PC-3 (cell line): ENCODE measurements around the gene G3BP2.

Experiments
- EZH2 ChIP-seq: fragments of 300-600 bp; sonication (generic); IDR thresholded peaks from one replicate; pipeline ENCODE4 v1.6.1; 2017; ENCODE audit warnings: antibody characterized with exemption, mild to moderate bottlenecking, low read length; ENCODE audit not compliant: unreplicated experiment
- EZH2phosphoT487 ChIP-seq: fragments of 300-600 bp; sonication (generic); IDR thresholded peaks from 2 replicates; pipeline ENCODE4 v1.6.1; 2018; ENCODE audit warnings: mild to moderate bottlenecking, antibody characterized with exemption, low read length, borderline replicate concordance
- TF ChIP-seq, protein P1 (sequence below): fragments of 300-600 bp; sonication (generic); conservative IDR thresholded peaks from 2 replicates; pipeline ENCODE4 v1.5.1; 2017; ENCODE audit warnings: antibody characterized with exemption, low read depth, mild to moderate bottlenecking, low read length

DNA sequence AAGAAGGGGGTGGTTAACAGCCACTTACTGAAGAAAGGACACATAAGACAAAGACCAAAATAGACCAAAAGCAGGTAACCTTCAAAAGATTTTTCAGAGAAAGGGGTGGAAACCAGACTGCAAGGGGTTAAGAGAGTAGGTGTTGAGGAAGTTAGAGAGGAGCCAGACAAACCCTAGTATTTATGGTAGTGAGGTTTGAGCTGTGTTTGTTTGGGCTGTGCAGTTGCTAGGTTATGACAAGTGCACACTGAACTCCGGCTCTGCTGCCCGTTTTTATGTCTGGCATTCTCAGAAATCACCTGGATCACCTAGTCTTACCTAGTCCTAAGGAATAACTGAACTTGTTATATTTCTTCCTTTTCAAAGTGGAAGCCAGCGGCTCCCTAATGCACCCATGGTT lies 22.9 kb upstream of the G3BP2 start:
- TF ChIP-seq, protein P1, sequence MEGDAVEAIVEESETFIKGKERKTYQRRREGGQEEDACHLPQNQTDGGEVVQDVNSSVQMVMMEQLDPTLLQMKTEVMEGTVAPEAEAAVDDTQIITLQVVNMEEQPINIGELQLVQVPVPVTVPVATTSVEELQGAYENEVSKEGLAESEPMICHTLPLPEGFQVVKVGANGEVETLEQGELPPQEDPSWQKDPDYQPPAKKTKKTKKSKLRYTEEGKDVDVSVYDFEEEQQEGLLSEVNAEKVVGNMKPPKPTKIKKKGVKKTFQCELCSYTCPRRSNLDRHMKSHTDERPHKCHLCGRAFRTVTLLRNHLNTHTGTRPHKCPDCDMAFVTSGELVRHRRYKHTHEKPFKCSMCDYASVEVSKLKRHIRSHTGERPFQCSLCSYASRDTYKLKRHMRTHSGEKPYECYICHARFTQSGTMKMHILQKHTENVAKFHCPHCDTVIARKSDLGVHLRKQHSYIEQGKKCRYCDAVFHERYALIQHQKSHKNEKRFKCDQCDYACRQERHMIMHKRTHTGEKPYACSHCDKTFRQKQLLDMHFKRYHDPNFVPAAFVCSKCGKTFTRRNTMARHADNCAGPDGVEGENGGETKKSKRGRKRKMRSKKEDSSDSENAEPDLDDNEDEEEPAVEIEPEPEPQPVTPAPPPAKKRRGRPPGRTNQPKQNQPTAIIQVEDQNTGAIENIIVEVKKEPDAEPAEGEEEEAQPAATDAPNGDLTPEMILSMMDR = no peak
- TF ChIP-seq EZH2 (no peak), EZH2phosphoT487 (no peak)
